NCI-H345 (cell line): ENCODE measurements around the gene KIAA1614.

ENCODE experiments used
- DNase-seq: peaks from one replicate; lab custom pipeline; 2025; lab: John Stamatoyannopoulos, UW

The KIAA1614 gene

GRCh38 chr1:180997843-180998504, 85.3 kb downstream of the KIAA1614 start:
- no peak for DNase-seq
